HG02870 (cell line): ENCODE data around the gene MEX3D.
"Not testable (repeated sequence)": the region's sequence is repeated elsewhere in the genome, so short reads cannot be mapped to it uniquely, and the experiment has no call there.

Experiments
- ATAC-seq: cut with Tn5 transposase; IDR thresholded peaks from one replicate; pipeline ENCODE4 v1.9.1; 2021; ENCODE audit warnings: mild to moderate bottlenecking, moderate library complexity; ENCODE audit not compliant: unreplicated experiment

MEX3D gene

DNA sequence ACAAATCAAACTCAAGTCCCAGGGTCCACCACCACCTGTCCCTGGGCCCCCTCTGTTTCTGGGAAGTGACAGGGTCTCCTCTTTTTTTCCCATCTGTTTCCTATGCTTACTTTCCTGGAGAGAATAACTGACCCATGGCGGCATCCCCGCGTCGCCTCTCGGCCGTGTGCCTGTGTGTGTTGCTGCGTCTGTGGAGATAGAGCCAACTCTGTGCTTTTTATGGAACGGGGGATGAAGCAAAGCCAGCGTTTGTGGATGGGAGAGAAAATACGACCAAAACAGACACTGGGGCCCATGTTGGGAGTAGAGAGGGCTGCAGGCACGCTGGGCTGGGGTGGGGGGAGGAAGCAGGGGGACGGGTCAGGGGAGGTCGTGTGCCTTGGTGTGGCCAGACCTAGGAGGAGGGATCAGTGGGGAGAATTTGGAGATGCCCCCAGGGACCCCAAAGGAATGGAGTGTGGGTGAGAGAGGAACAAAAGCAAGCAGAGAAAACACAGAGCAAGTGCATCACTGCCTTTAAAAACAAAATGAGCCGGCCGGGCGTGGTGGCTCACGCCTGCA lies 27.7 kb downstream of the MEX3D start:
- no peak for ATAC-seq

DNA sequence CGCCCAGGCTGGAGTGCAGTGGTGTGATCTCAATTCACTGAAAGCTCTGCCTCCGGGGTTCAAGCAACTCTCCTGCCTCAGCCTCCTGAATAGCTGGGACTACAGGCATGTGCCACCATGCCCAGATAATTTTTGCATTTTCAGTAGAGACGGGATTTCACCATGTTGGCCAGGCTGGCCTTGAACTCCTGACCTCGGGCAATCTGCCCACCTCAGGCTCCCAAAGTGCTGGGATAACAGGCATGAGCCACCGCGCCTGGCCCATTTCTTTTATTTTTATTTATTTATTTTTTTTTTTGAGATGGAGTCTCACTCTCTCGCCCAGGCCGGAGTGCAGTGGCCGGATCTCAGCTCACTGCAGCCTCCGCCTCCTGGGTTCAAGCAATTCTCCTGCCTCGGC lies 28.4 kb downstream of the MEX3D start:
- ATAC-seq = not testable (repeated sequence)

DNA sequence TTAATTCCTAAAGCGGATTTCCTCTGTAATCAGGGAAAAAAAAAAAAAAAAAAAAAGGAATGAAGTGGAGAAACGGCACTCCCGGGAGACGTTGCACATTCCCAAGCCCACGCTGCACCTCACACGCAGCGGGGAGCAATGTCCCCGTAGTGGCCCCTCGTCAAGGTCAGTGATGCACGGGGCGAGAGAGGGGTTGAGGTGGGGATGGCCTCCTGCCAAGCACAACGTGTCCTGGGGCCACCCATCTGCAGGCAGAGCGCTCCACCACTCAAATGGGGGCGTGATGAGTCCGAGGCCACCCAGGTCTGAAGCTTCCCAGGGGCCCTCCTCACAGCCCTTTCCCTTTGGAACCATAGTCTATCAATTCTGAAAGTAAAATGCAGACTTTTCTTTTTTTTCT lies 29.1 kb downstream of the MEX3D start:
- ATAC-seq = no peak

- ATAC-seq = not testable (repeated sequence)
These were observed 32.4 kb downstream of the MEX3D start for GRCh38 chr19:1535699-1536098.

GRCh38 chr19:1534972-1535371 lies 33.2 kb downstream of the MEX3D start:
- ATAC-seq = no peak

DNA sequence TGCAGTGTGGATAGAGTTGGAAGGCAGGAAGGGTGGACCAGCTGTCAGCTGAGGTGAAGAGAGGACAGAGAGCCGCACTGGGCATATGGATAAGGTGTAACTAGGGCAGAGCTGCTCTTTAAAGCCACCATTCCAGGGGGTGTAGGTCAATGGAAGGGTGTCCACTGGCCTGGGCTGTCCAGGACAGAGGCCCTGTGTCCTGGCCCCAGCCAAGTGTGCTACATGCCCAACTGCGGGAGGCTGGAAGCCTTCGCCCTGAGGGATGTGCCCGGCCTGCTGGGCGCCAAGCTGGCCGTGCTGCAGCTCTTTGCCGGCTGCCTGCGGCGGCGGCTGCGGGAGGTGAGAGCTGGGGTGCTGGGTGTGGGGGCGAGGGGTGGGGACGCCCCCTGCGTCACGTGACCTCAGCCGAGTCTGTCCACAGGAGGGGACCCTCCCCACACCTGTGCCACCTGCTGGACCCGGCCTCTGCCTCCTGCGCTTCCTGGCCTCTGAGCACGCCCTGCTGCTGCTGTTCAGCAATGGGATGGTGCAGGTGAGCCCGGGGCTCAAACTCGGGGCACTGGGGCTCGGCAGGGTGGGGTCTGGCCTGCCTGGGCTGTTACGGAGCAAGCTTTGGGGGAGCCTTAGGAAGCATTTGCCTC lies 34.5 kb downstream of the MEX3D start:
- ATAC-seq = no peak

DNA sequence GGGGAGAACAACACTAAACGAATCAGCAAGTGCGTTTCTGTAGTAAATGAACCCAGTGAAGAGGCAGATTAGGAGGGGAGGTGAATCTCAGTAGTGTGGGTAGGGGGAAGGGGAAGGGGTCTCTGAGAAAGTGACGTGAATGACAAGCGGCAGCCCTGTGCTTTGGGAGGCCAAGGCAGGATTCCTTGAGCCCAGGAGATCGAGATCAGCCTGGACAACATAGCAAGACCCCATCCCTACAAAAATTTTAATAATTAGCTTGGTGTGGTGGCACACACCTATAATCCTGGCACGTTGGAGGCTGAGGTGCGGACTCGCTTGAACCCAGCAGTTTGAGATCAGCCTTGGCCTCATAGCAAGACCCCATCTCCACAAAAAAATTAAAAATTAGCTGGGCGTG lies 36.1 kb downstream of the MEX3D start:
- ATAC-seq = no peak

- no peak for ATAC-seq
These were observed 36.5 kb downstream of the MEX3D start for GRCh38 chr19:1531587-1531986.

DNA sequence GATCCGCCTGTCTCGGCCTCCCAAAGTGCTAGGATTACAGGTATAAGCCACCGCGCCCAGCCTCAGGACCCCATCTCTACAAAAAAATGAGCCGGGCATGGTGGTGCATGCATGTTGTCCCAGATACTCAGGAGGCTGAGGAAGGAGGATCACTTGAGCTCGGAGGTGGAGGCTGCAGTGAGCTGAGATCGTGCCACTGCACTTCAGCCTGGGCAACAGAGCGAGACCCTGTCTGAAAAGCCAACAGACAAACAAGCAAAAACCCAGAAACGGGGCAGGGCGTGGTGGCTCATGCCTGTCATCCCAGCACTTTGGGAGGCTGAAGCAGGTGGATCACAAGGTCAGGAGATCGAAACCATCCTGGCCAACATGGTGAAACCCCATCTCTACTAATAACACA lies 37.3 kb downstream of the MEX3D start:
- ATAC-seq = not testable (repeated sequence)

- ATAC-seq = no peak
These were observed 38.7 kb downstream of the MEX3D start for GRCh38 chr19:1529430-1529816.

DNA sequence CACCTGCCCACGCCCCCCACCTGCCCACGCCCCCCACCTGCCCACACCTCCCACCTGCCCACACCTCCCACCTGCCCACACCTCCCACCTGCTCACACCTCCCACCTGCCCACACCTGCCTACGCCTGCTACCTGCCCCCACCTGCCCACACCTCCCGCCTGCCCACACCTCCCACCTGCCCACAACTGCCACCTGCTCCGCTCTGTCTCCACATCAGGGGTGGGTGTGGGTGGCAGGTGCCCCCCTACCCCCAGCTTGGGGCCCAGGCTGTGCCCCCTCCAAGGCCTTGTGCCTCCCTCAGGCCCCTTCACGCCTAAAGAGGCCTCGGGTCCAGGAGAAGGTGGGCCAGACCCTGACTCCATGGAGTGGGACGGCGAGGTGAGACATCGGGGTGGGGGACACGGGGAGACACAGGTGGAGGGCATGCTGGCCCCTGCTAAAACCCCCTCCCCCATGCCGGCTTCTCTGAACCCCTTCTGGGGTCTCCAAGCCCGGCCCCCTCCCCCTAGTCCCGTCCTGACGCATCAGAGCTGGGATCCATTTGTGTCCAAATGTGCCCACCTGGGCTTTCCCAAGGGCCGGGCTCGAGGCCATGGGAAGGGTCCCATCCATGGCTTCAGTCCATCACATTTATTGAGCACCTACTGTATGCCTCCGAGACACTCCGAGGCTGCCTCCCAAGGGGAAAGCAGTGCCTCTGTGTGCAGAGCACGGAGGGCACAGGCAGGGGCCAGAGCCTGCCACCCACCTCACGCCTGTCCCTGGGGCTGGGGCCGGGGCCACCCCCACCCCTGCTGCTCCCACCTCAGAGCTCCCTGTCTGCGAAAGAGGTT lies 39.3 kb downstream of the MEX3D start:
- ATAC-seq = no peak

GRCh38 chr19:1527650-1528309 lies 40.3 kb downstream of the MEX3D start:
- ATAC-seq = no peak

DNA sequence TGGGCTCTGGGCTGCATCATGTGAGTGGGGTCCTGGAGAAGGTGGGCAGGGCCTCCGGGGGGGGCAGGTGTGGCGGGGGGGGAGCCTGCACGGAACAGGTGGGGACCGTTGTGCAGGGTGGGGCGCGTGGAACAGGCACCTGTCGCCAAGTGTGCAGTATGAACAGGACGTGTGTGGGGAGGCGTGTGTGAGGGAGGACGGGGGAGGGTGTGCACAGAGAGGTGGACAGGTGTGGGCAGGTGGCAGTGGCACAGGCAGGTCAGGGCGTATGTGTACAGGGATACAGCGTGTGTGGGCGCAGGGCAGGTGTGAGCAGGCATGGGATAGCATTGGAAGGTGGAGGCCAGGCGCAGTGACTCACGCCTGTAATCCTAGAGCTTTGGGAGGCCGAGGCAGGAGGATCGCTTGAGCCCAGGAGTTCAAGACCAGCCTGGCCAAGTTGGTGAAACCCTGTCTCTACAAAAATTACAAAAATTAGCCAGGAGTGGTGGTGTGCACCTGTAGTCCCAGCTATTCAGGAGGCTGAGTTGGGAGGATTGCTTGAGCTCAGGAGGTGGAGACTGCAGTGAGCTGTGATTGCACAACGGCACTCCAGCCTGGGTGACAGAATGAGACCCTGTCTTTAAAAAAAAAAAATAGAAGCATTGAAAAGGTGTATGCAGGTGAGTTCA lies 41.0 kb downstream of the MEX3D start:
- no peak for ATAC-seq

GRCh38 chr19:1526066-1526778 lies 41.9 kb downstream of the MEX3D start:
- no peak for ATAC-seq

GRCh38 chr19:1525343-1525742 lies 42.8 kb downstream of the MEX3D start:
- ATAC-seq = no peak

- ATAC-seq = no peak
These were observed 43.2 kb downstream of the MEX3D start for GRCh38 chr19:1524972-1525325.

DNA sequence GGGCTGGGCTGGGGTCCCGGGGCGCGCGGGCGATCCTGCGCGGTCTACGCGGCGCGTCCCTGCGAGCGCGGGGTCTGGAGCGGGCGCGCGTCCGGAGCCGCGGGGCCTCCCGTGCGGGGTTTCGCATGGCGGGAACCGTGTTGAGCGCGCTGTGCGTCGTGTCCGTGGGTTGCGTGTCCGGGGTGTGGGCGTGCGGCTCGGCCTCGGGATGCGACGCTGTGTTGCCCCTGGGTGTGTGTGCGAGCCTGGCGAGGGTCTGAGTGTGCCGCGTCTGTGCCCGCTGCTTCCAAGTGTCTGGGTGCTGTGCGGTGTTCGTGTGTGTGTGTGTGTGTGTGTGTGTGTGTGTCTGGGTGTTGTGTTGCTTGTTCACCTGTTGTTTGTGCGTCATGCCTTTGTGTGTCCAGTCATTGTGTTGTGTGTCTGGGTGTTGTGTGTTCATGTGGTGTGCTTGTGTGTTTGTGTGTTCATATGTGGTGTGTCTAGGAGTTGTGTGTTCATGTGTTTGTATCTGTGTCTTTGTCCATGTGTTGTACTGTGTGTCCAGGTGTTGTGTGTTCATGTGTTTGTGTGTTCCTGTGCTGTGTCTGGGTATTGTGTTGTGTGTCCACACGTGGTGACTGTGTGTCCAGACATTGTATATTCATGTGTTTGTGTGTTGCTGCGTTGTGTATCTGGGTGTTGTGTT lies 43.7 kb downstream of the MEX3D start:
- no peak for ATAC-seq

- ATAC-seq = no peak
These were observed 44.5 kb downstream of the MEX3D start, which contains the start of gene PLK5 for GRCh38 chr19:1523412-1524286. TSS of gene PLK5 (plus strand) at chr19:1524077. CDS start at chr19:1526997, 2,920 bp downstream.

DNA sequence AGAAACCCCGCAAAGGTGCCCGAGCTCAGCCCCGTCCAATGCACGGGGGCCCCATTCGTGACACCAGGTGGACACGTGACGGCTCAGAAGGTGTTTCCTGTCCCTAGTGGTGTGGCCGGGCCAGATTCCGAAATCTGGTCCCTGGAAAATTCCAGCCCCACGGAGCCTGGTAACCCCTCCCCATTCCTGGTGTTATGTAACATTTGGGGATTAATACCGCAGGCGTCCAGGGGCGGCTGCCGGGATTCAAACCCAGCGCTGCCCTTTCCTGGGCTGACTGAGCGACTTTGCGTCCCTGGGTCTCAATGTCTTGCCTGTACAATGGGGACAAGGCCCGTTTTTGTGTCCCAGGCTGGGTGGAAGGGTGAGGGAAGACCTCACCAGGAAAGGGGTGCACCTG lies 45.3 kb downstream of the MEX3D start:
- ATAC-seq = no peak
